ENCODE measurements around the gene DHX9.

GRCh38 chr1:182867861-182868260 is 28.7 kb downstream of the DHX9 start:
- TF ChIP-seq CTCF (IDR thresholded peaks at IDR 0.05; ENCODE audit: poor library complexity, severe bottlenecking): no peak
- no peak for TF ChIP-seq EZH2 (IDR thresholded peaks at IDR 0.05; ENCODE audit: borderline replicate concordance, insufficient read depth, low read length, poor library complexity, severe bottlenecking)
- TF ChIP-seq SMC3 (conservative IDR thresholded peaks at IDR 0.05; ENCODE audit: poor library complexity): no peak
- no peak for TF ChIP-seq REST (IDR thresholded peaks at IDR 0.05; ENCODE audit: borderline replicate concordance)
- no peak for TF ChIP-seq MXI1 (conservative IDR thresholded peaks at IDR 0.05; ENCODE audit: poor library complexity, severe bottlenecking)
- TF ChIP-seq TAF1 (IDR thresholded peaks at IDR 0.05; ENCODE audit: low read depth): no peak
- TF ChIP-seq EP300 (conservative IDR thresholded peaks at IDR 0.05; ENCODE audit: poor library complexity, severe bottlenecking): no peak
- TF ChIP-seq POLR2AphosphoS5 (IDR thresholded peaks at IDR 0.05): no peak
- no peak for TF ChIP-seq RAD21 (conservative IDR thresholded peaks at IDR 0.05)
